ENCODE data around the gene LIFR.
"Not testable (repeated sequence)": the region's sequence is repeated elsewhere in the genome, so short reads cannot be mapped to it uniquely, and the experiment has no call there.

Gene LIFR

GRCh38 chr5:38576442-38576841 is 20.0 kb upstream of the LIFR start:
- H3K9me3 Mint-ChIP-seq = no peaks in the 10 kb centered on the region
- TF ChIP-seq, protein P1, sequence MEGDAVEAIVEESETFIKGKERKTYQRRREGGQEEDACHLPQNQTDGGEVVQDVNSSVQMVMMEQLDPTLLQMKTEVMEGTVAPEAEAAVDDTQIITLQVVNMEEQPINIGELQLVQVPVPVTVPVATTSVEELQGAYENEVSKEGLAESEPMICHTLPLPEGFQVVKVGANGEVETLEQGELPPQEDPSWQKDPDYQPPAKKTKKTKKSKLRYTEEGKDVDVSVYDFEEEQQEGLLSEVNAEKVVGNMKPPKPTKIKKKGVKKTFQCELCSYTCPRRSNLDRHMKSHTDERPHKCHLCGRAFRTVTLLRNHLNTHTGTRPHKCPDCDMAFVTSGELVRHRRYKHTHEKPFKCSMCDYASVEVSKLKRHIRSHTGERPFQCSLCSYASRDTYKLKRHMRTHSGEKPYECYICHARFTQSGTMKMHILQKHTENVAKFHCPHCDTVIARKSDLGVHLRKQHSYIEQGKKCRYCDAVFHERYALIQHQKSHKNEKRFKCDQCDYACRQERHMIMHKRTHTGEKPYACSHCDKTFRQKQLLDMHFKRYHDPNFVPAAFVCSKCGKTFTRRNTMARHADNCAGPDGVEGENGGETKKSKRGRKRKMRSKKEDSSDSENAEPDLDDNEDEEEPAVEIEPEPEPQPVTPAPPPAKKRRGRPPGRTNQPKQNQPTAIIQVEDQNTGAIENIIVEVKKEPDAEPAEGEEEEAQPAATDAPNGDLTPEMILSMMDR (IDR thresholded peaks at IDR 0.05; ENCODE audit: unreplicated experiment in 3 of 3) = no peak
- H3K4me3 Mint-ChIP-seq = no peak overlapping the region
- peaks cover 8% of the 10 kb centered on the region for H3K27me3 Mint-ChIP-seq (ENCODE audit: low read depth)
- H3K36me3 Mint-ChIP-seq (ENCODE audit: low read depth) = no peaks in the 10 kb centered on the region
- no peak overlapping the region for H3K27ac Mint-ChIP-seq
- peaks cover 14% of the 10 kb centered on the region for H3K4me1 Mint-ChIP-seq

- Mint-ChIP-seq H3K27me3 (ENCODE audit: low read depth) (peaks cover 6% of the 10 kb centered on the region), H3K9me3 (no peaks in the 10 kb centered on the region), H3K4me3 (no peak overlapping the region), H3K36me3 (ENCODE audit: low read depth) (no peaks in the 10 kb centered on the region), H3K4me1 (peaks cover 14% of the 10 kb centered on the region), H3K27ac (peak overlapping the region in 1 of 3 experiments; percentile 14)
- TF ChIP-seq, protein P1 (IDR thresholded peaks at IDR 0.05; ENCODE audit: unreplicated experiment in 3 of 3) = no peak
These were observed 19.0 kb upstream of the LIFR start for GRCh38 chr5:38575476-38575875.

DNA sequence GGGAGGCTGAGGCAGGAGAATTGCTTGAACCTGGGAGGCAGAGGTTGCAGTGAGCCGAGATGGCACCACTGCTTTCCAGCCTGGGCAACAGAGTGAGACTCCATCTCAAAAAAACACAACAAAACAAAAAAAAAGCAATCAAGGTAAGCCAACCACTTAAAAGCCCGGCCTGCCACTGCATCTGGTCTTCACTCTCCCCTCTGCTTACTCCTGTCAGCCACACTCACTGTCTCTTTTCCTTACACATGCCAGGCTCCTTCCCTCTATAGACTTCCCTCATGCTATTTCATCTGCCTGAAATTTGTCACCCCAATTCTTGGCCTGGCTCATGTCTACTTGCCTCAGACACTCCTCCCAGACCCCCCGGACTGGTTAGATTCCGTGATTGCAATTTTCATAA is 17.6 kb upstream of the LIFR start:
- H3K9me3 Mint-ChIP-seq = no peaks in the 10 kb centered on the region
- TF ChIP-seq, protein P1 (IDR thresholded peaks at IDR 0.05; ENCODE audit: unreplicated experiment in 3 of 3) = no peak
- no peaks in the 10 kb centered on the region for H3K36me3 Mint-ChIP-seq (ENCODE audit: low read depth)
- H3K4me3 Mint-ChIP-seq = no peak overlapping the region
- H3K27me3 Mint-ChIP-seq (ENCODE audit: low read depth) = peaks cover 4% of the 10 kb centered on the region
- no peak overlapping the region for H3K27ac Mint-ChIP-seq
- H3K4me1 Mint-ChIP-seq = peaks cover 14% of the 10 kb centered on the region

DNA sequence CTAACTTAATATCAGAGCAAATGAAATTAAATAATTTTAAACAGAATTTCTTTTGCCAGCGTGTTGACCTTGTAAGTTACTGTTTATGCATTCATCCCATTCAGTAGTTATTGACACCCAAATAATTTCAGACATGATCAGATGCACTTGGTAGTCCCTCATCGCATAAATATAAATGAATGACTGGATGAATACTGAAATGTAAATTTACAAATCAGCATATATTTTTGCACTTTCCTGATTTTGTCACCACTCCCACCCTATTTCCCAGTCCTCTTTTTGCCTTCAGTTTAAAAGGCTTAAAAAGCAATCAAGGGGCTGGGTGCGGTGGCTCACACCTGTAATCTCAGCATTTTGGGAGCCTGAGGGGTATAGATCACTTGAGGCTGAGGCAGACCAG is 17.1 kb upstream of the LIFR start:
- Mint-ChIP-seq H3K36me3 (ENCODE audit: low read depth) (no peaks in the 10 kb centered on the region), H3K9me3 (no peaks in the 10 kb centered on the region), H3K4me3 (no peak overlapping the region), H3K4me1 (peaks cover 14% of the 10 kb centered on the region), H3K27ac (no peak overlapping the region), H3K27me3 (ENCODE audit: low read depth) (peaks cover 4% of the 10 kb centered on the region)
- TF ChIP-seq, protein P1 (IDR thresholded peaks at IDR 0.05; ENCODE audit: unreplicated experiment in 3 of 3) = no peak

- Mint-ChIP-seq H3K4me3 (no peak overlapping the region), H3K4me1 (no peaks in the 10 kb centered on the region), H3K36me3 (ENCODE audit: low read depth) (no peaks in the 10 kb centered on the region), H3K27me3 (ENCODE audit: low read depth) (peaks cover 3% of the 10 kb centered on the region), H3K27ac (no peak overlapping the region), H3K9me3 (no peaks in the 10 kb centered on the region)
- TF ChIP-seq, protein P1 (IDR thresholded peaks at IDR 0.05; ENCODE audit: unreplicated experiment in 3 of 3) = no peak
These were observed 12.7 kb upstream of the LIFR start for GRCh38 chr5:38569180-38569579.

GRCh38 chr5:38567306-38567705 is 10.9 kb upstream of the LIFR start:
- not testable (repeated sequence) for H3K27me3 Mint-ChIP-seq (ENCODE audit: low read depth); H3K4me1 Mint-ChIP-seq; H3K4me3 Mint-ChIP-seq; H3K36me3 Mint-ChIP-seq (ENCODE audit: low read depth); H3K27ac Mint-ChIP-seq; H3K9me3 Mint-ChIP-seq
